ENCODE data around the gene CCDC195. TPM values are rescaled to one million over a fixed set of nuclear protein-coding genes. Genes with fewer than 3 reads are reported as not detected.

Gene CCDC195
- total RNA-seq, 1 experiment from 2014 or later = not detected

GRCh38 chr2:224716921-224717320 lies 756 bp upstream of the CCDC195 start:
- no peak overlapping the region for H3K27ac ChIP-seq
- no peak overlapping the region for H3K4me2 ChIP-seq
- no peaks in the 10 kb centered on the region for H4K20me1 ChIP-seq (ENCODE audit: insufficient read depth)
- no peaks in the 10 kb centered on the region for H3F3A ChIP-seq (ENCODE audit: insufficient read depth, low read depth)
- intact Hi-C loops (cut with micrococcal nuclease; ENCODE audit: unreplicated experiment) = no loop called here
- no peaks in the 10 kb centered on the region for H3K36me3 ChIP-seq (ENCODE audit: low read depth)
- ChIA-PET CTCF (no interaction called here), POLR2A (ENCODE audit: unreplicated experiment) (no interaction called here)
- H3K27me3 ChIP-seq (ENCODE audit: insufficient read depth, low read depth) = no peaks in the 10 kb centered on the region
- H3K4me3 ChIP-seq = no peak overlapping the region
- TF ChIP-seq CTCF (conservative IDR thresholded peaks at IDR 0.05) (no peak), EZH2 (IDR thresholded peaks at IDR 0.05; ENCODE audit: low read depth) (no peak)
- no peak for DNase-seq
- H3K9me3 ChIP-seq (ENCODE audit: insufficient read depth, low read depth) = peaks cover 7% of the 10 kb centered on the region; the same call in 1 of the 2 replicates
- BruUV-seq (replicated peaks) = no TSS peak
- no peaks in the 10 kb centered on the region for H3K9me2 ChIP-seq (ENCODE audit: insufficient read depth)
- H3K4me1 ChIP-seq (replicated peaks; ENCODE audit: insufficient read depth) = no peaks in the 10 kb centered on the region
- H3K79me2 ChIP-seq (ENCODE audit: low read depth) = no peaks in the 10 kb centered on the region
- H2AFZ ChIP-seq = no peak overlapping the region

GRCh38 chr2:224711859-224712665 lies 4.1 kb downstream of the CCDC195 start:
- no TSS peak for BruUV-seq (replicated peaks)
- intact Hi-C loops (cut with micrococcal nuclease; ENCODE audit: unreplicated experiment) = no loop called here
- H3K4me2 ChIP-seq = no peak overlapping the region

GRCh38 chr2:224711381-224711780 lies 4.8 kb downstream of the CCDC195 start:
- no peaks in the 10 kb centered on the region for H3K79me2 ChIP-seq (ENCODE audit: low read depth)
- no peak overlapping the region for H3K4me3 ChIP-seq
- no peaks in the 10 kb centered on the region for H3F3A ChIP-seq (ENCODE audit: insufficient read depth, low read depth)
- H3K36me3 ChIP-seq (ENCODE audit: low read depth) = no peaks in the 10 kb centered on the region
- ChIA-PET POLR2A (ENCODE audit: unreplicated experiment) (no interaction called here), CTCF (interaction anchor here (0.6 kb wide), 1 partner anchor 321 kb away, joined by 5 read pairs; no protein-coding TSS in a partner anchor)
- H4K20me1 ChIP-seq (ENCODE audit: insufficient read depth) = no peaks in the 10 kb centered on the region
- no peak overlapping the region for H3K27ac ChIP-seq
- intact Hi-C loops (cut with micrococcal nuclease; ENCODE audit: unreplicated experiment) = no loop called here
- no peak overlapping the region for H2AFZ ChIP-seq
- H3K27me3 ChIP-seq (ENCODE audit: insufficient read depth, low read depth) = no peaks in the 10 kb centered on the region
- no peak overlapping the region for H3K4me2 ChIP-seq
- no peaks in the 10 kb centered on the region for H3K9me2 ChIP-seq (ENCODE audit: insufficient read depth)
- BruUV-seq (replicated peaks) = no TSS peak
- no peaks in the 10 kb centered on the region for H3K9me3 ChIP-seq (ENCODE audit: insufficient read depth, low read depth)
- TF ChIP-seq CTCF (conservative IDR thresholded peaks at IDR 0.05) (no peak), EZH2 (IDR thresholded peaks at IDR 0.05; ENCODE audit: low read depth) (no peak)
- no peak for DNase-seq
- H3K4me1 ChIP-seq (replicated peaks; ENCODE audit: insufficient read depth) = no peaks in the 10 kb centered on the region

More at GRCh38 chr2:224711859-224712665, 4.1 kb downstream of the CCDC195 start:
- Histone ChIP-seq H2AFZ (0 out of 2 replicates have a peak overlapping the region, but pooled peaks have one; percentile 2), H3F3A (ENCODE audit: insufficient read depth, low read depth) (no peaks in the 10 kb centered on the region), H3K79me2 (ENCODE audit: low read depth) (no peaks in the 10 kb centered on the region), H3K9me3 (ENCODE audit: insufficient read depth, low read depth) (no peaks in the 10 kb centered on the region), H3K36me3 (ENCODE audit: low read depth) (no peaks in the 10 kb centered on the region), H3K27me3 (ENCODE audit: insufficient read depth, low read depth) (no peaks in the 10 kb centered on the region), H3K4me3 (no peak overlapping the region), H3K27ac (no peak overlapping the region), H4K20me1 (ENCODE audit: insufficient read depth) (no peaks in the 10 kb centered on the region), H3K9me2 (ENCODE audit: insufficient read depth) (no peaks in the 10 kb centered on the region), H3K4me1 (replicated peaks; ENCODE audit: insufficient read depth) (no peaks in the 10 kb centered on the region)
- CTCF ChIA-PET = no interaction called here
- DNase-seq = no peak
- no peak for TF ChIP-seq EZH2 (IDR thresholded peaks at IDR 0.05; ENCODE audit: low read depth)
- no peak for TF ChIP-seq CTCF (conservative IDR thresholded peaks at IDR 0.05)
- POLR2A ChIA-PET (ENCODE audit: unreplicated experiment) = no interaction called here
